AG10803 (cell line): ENCODE data around the gene FAM107B.

ENCODE experiments used
- DNase-seq: peaks from one replicate; pipeline ENCODE4 v3.0.0; 2010; ENCODE audit warnings: low read depth
- H3K4me3 ChIP-seq: 2 replicates; pipeline ENCODE4 v1.5.1; 2011; ENCODE audit warnings: mild to moderate bottlenecking, low read length, control low read depth
- CTCF ChIP-seq: conservative IDR thresholded peaks from 2 replicates; pipeline ENCODE4 v1.5.1; 2011; ENCODE audit warnings: mild to moderate bottlenecking, low read length, control low read depth, inconsistent platforms

Gene FAM107B

GRCh38 chr10:14585287-14586193 lies 189.2 kb downstream of the FAM107B start:
- DNase-seq = no peak
- no peak for TF ChIP-seq CTCF
- no peak overlapping the region for H3K4me3 ChIP-seq

- TF ChIP-seq CTCF = no peak
- H3K4me3 ChIP-seq = no peak overlapping the region
- no peak for DNase-seq
Measured at GRCh38 chr10:14584661-14585060, 190.0 kb downstream of the FAM107B start.

GRCh38 chr10:14583967-14584366 lies 190.7 kb downstream of the FAM107B start:
- no peak overlapping the region for H3K4me3 ChIP-seq
- DNase-seq = no peak
- no peak for TF ChIP-seq CTCF

GRCh38 chr10:14583252-14583651 lies 191.4 kb downstream of the FAM107B start:
- no peak for DNase-seq
- no peak overlapping the region for H3K4me3 ChIP-seq
- no peak for TF ChIP-seq CTCF

- no peak for TF ChIP-seq CTCF
- H3K4me3 ChIP-seq = no peak overlapping the region
- no peak for DNase-seq
Measured at GRCh38 chr10:14581553-14582321, 193.0 kb downstream of the FAM107B start.

GRCh38 chr10:14580671-14581332 lies 193.9 kb downstream of the FAM107B start:
- no peak for DNase-seq
- no peak overlapping the region for H3K4me3 ChIP-seq
- no peak for TF ChIP-seq CTCF
